ENCODE data around the gene TOX2.

The TOX2 gene

GRCh38 chr20:44018259-44018941 is 103.7 kb downstream of the TOX2 start:
- peak overlapping the region; percentile 99 for H3K27ac ChIP-seq
- TF ChIP-seq, protein P1, sequence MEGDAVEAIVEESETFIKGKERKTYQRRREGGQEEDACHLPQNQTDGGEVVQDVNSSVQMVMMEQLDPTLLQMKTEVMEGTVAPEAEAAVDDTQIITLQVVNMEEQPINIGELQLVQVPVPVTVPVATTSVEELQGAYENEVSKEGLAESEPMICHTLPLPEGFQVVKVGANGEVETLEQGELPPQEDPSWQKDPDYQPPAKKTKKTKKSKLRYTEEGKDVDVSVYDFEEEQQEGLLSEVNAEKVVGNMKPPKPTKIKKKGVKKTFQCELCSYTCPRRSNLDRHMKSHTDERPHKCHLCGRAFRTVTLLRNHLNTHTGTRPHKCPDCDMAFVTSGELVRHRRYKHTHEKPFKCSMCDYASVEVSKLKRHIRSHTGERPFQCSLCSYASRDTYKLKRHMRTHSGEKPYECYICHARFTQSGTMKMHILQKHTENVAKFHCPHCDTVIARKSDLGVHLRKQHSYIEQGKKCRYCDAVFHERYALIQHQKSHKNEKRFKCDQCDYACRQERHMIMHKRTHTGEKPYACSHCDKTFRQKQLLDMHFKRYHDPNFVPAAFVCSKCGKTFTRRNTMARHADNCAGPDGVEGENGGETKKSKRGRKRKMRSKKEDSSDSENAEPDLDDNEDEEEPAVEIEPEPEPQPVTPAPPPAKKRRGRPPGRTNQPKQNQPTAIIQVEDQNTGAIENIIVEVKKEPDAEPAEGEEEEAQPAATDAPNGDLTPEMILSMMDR (conservative IDR thresholded peaks at IDR 0.05) = no peak

DNA sequence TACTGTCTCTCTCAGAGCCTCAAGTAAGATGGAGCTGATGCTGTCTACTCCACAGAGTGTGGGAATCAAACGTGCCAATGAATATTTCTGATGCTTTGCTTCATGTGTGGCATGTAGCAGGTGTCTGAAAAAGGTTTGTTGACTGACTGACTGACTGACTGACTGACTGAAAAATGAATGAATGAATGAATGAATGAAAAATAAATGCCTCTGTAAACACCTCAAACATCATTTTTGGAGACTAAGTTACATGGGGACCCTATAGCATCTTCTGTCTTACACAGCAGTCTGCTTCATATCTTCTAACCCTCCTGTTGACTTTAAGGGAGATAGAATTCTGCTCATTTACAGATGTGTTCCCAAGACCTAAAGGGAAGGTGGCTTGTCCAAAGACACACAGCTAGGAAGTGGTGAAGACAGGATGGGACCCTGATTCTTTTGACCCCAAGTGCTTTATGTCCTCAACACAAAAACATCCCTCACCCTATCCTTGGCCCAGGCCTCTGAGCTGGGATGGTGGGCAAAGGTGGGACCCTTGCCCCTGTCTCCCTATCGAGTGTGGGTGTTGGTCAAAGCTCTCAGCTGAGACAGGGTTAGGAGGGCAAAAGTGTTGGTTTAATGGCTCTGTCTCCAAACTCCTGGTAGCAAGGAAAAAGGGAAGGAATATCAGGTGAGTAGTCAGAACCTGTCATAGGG is 104.4 kb downstream of the TOX2 start:
- TF ChIP-seq, protein P1 (conservative IDR thresholded peaks at IDR 0.05) = no peak
- peak overlapping the region; percentile 99 for H3K27ac ChIP-seq

- TF ChIP-seq, protein P1 (conservative IDR thresholded peaks at IDR 0.05) = no peak
- peak overlapping the region; percentile 99 for H3K27ac ChIP-seq
Measured at GRCh38 chr20:44019638-44020335, 105.1 kb downstream of the TOX2 start.

GRCh38 chr20:44020406-44021148 is 105.9 kb downstream of the TOX2 start:
- peak overlapping the region; percentile 99 for H3K27ac ChIP-seq
- TF ChIP-seq, protein P1 (conservative IDR thresholded peaks at IDR 0.05) = no peak

- TF ChIP-seq, protein P1 (conservative IDR thresholded peaks at IDR 0.05) = no peak
- no peak overlapping the region; the same call in 1 of the 2 replicates for H3K27ac ChIP-seq
Measured at GRCh38 chr20:44021186-44021585, 106.5 kb downstream of the TOX2 start.

DNA sequence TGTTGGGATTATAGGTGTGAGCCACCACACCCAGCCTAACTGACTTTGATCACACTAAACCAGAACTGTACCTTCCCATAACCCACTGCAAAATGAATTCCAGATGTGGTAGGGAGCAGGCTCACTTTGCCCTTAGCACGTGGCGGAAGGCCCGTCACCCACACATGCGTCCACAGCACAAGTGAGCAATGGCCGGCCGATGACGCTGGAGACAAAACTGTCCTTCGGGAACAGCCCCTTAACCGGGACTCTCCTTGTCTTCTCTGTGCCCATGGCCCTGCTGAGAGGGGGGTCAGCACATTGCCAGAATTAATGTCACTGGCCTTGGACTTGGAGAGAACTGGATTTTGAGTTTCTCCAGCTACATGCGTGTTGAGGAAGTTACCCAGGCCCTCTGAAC is 107.2 kb downstream of the TOX2 start:
- H3K27ac ChIP-seq = no peak overlapping the region
- TF ChIP-seq, protein P1 (conservative IDR thresholded peaks at IDR 0.05) = no peak

DNA sequence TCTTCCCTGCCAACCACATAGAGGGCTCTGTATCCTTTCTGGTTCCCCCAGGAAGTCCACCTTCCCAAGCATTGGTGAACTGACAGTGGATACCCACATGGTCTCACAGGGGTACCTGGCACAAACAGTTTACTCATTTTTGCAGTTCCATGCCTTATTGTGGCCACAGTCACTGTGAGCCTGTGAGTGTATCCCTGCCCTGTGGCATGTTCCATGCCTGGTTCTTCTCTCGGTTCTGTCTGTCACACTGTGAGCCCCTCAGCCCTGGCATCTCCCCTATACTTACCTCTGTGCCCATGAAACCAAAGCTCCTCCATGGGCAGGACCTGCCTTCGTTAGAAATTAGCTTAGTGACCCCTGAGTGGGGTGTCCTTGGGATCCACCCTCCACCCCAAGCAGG is 107.8 kb downstream of the TOX2 start:
- TF ChIP-seq, protein P1 (conservative IDR thresholded peaks at IDR 0.05) = no peak
- no peak overlapping the region for H3K27ac ChIP-seq

All from VCaP (cell line).